ENCODE results near the gene CYB5A. TPM values are rescaled to one million over a fixed set of nuclear protein-coding genes. Genes with fewer than 3 reads are reported as not detected.
A peak's percentile ranks its signal among the peaks of the same experiment; 100 is the strongest.

CYB5A gene
- total RNA-seq, 1 donor from 2014 or later: 36.8 TPM

DNA sequence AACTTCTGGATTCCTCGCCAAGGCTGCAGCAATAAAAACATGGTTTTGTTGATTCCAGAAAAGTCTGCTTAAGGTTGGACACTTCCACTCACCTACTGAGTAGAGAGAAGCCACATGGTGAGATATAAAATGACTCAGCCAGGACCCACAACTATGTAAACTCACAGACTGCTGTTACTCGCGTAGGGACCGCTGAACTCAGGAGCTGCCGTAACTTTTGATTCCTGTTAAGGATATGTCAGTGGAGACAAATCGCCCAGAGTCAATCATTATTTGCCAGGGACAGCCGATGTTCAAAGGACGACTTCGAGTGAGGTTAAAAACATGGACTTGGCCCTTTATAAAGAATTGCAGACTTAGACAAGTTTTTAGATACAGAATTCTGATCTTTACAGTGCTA lies 25.6 kb downstream of the CYB5A start:
- peaks cover 5% of the 10 kb centered on the region for H3K36me3 Mint-ChIP-seq (ENCODE audit: low read depth)
- intact Hi-C loops (cut with micrococcal nuclease): no loop called here
- no peak for DNase-seq (ENCODE audit: low spot score)
- H3K27ac Mint-ChIP-seq: no peak overlapping the region
- no peaks in the 10 kb centered on the region for H3K27me3 Mint-ChIP-seq (ENCODE audit: low read depth)
- H3K9me3 Mint-ChIP-seq: no peaks in the 10 kb centered on the region
- H3K4me1 Mint-ChIP-seq (ENCODE audit: low read depth): peaks cover 5% of the 10 kb centered on the region
- no peak overlapping the region for H3K4me3 Mint-ChIP-seq (ENCODE audit: low read depth)

DNA sequence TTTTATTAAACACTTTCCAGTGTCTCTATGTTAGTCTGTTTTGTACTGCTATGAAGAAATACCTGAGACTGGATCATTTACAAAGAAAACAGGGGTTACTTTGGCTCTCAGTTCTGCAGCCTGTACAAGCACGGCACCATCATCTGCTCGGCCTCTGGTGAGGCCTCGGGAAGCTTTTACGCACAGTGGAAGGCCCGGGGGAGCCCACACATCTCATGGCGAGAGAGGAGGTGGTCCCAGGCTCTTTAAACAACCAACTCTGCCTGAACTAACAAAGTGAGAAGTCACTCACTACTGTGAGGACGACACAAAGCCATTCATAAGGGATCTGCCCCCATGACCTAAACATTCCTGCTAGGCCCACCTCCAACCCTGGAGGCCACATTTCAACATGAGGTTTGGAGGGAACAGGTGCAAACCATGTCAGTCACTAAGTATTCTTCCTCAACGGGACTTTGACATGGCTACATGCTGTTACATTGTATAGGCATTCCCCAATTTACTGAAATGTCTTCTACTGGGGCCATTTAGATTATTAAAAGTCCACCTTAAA lies 26.1 kb downstream of the CYB5A start:
- Mint-ChIP-seq H3K4me1 (ENCODE audit: low read depth) (peaks cover 5% of the 10 kb centered on the region), H3K27ac (no peak overlapping the region), H3K4me3 (ENCODE audit: low read depth) (no peak overlapping the region), H3K36me3 (ENCODE audit: low read depth) (peaks cover 5% of the 10 kb centered on the region), H3K27me3 (ENCODE audit: low read depth) (no peaks in the 10 kb centered on the region), H3K9me3 (no peaks in the 10 kb centered on the region)
- DNase-seq (ENCODE audit: low spot score): no peak
- intact Hi-C loops (cut with micrococcal nuclease): no loop called here

DNA sequence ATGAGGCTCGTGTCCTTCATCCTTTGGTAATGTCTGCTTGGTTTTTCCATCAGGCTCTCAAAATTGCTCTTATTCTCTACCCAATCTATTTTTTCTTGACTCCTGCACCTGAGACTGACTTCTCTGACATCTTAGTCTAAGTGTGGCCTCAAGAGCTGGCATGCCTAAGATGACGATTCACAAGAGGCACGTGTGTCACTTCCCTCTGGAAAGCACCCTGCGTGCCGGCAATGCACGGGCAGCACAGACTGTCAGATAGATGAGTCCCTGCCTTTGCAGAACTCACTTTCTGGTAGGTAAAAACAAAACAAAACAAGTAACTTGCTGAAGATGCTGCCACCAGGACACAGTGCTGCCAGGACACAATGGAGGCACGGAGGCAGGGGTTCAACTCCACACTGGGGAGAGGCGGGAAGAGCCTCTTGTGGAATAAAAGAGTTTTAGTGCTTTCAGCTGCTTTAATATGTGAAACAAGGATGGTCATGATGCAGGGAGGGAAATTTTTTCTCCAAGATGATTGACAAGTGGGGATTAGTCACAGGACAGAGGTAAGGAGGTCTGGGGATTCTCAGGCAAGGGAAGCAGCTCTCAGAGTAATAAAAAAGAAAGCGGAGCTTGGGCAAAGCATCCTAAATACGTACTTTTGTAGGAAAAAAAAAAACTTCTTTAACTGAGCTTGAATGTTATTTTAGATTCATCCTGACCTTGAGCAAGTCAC lies 27.3 kb downstream of the CYB5A start:
- Mint-ChIP-seq H3K4me1 (ENCODE audit: low read depth) (peaks cover 5% of the 10 kb centered on the region), H3K4me3 (ENCODE audit: low read depth) (no peak overlapping the region), H3K27me3 (ENCODE audit: low read depth) (no peaks in the 10 kb centered on the region), H3K9me3 (no peaks in the 10 kb centered on the region), H3K36me3 (ENCODE audit: low read depth) (peaks cover 5% of the 10 kb centered on the region), H3K27ac (peak overlapping the region; percentile 40)
- intact Hi-C loops (cut with micrococcal nuclease): no loop called here
- no peak for DNase-seq (ENCODE audit: low spot score)

DNA sequence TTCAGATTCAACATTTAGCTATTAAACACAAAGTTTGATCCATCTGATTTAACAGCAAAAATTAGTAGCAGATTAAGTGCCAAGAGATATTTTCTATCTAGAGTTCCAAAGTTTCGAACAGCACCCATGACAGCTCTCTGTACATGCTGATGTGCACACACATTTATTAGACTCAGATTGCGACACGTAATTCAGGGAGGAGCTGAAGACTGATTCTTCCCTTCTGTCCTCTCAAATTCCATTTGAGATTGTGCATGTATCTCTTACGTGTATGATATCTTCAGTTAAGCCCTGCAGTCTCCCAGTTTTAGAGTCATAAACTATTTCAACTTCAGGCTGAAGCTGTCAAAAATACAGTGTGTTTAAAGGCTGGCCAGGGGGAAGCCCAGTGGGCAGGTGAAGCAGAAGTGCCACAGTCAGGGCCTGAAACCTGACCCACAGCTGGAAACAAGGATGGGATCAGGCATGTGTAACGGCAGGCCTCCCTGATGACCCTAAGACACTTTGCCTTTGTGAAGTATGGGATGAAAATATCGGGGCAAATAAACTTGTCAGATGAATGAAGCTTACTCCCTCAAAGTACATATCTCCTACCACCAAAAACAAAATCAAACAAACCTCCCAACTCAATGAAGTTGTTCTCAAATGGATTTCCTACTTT lies 30.6 kb downstream of the CYB5A start:
- H3K4me1 Mint-ChIP-seq (ENCODE audit: low read depth): peaks cover 5% of the 10 kb centered on the region
- H3K27ac Mint-ChIP-seq: no peak overlapping the region
- H3K36me3 Mint-ChIP-seq (ENCODE audit: low read depth): peaks cover 5% of the 10 kb centered on the region
- no peaks in the 10 kb centered on the region for H3K27me3 Mint-ChIP-seq (ENCODE audit: low read depth)
- no peaks in the 10 kb centered on the region for H3K9me3 Mint-ChIP-seq
- no peak overlapping the region for H3K4me3 Mint-ChIP-seq (ENCODE audit: low read depth)
- DNase-seq (ENCODE audit: low spot score): no peak
- intact Hi-C loops (cut with micrococcal nuclease): no loop called here

DNA sequence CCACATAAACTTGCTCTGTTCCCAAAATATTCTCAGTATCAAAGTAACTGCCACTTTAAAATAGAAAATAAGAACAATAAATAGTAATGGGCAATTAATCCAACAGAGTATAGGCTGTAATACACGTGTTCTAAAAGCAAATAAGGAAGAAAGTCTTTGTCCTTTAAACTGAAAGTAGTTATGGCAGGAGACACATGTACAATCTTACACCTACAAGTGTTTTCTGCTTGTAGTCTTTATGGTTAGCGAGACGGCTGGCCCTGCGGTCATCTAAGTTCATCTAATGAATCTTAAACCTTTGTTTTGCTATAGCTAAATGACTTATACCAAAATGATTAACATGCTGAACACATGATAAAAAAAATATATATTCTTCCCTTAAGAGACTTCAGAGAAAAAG lies 32.4 kb downstream of the CYB5A start:
- Mint-ChIP-seq H3K36me3 (ENCODE audit: low read depth) (peaks cover 5% of the 10 kb centered on the region), H3K27ac (no peak overlapping the region), H3K27me3 (ENCODE audit: low read depth) (no peaks in the 10 kb centered on the region), H3K4me3 (ENCODE audit: low read depth) (no peak overlapping the region), H3K9me3 (no peaks in the 10 kb centered on the region), H3K4me1 (ENCODE audit: low read depth) (peaks cover 5% of the 10 kb centered on the region)
- intact Hi-C loops (cut with micrococcal nuclease): no loop called here
- no peak for DNase-seq (ENCODE audit: low spot score)

DNA sequence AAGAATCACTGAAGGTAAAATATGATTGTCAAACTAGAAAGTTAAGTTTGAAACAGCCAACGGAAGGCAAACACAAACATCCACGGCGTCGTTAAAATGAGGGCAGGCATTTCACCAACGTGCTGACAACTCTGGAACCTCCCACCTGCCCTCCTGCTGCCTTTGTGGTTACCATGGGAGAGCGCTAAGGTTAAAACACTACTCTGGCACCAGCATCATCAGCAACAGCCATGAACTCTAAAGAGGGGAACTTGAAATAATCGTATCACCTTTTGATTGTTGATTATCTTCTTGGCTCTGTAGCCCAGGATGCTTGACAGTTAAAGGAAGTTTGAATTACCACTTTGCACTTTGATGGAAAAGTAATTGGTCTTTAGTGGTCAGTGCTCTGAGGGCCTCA lies 34.7 kb downstream of the CYB5A start:
- peaks cover 8% of the 10 kb centered on the region for H3K36me3 Mint-ChIP-seq (ENCODE audit: low read depth)
- peaks cover 10% of the 10 kb centered on the region for H3K4me1 Mint-ChIP-seq (ENCODE audit: low read depth)
- H3K4me3 Mint-ChIP-seq (ENCODE audit: low read depth): no peak overlapping the region
- H3K27ac Mint-ChIP-seq: no peak overlapping the region
- intact Hi-C loops (cut with micrococcal nuclease): no loop called here
- H3K9me3 Mint-ChIP-seq: no peaks in the 10 kb centered on the region
- no peaks in the 10 kb centered on the region for H3K27me3 Mint-ChIP-seq (ENCODE audit: low read depth)
- no peak for DNase-seq (ENCODE audit: low spot score)

DNA sequence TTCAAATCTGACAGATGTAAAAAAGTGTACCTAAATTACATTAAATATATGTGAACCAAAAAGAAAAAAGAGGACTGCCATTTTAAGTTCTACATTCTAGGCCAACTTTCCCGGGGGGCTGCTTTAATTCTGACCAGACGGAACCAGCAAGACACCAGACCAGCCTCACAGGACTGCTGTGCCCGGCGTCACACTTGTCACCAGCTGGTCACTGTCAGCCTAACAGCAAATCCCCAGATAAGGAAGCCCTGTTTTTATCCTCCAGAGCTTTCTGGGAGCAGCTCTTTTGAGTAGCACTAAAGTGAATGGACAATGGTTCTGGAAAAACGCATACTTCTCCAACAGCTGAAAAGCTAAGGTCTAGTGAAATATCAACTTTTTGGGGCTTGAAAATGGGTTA lies 35.6 kb downstream of the CYB5A start:
- Mint-ChIP-seq H3K27me3 (ENCODE audit: low read depth) (no peaks in the 10 kb centered on the region), H3K4me1 (ENCODE audit: low read depth) (peaks cover 17% of the 10 kb centered on the region), H3K36me3 (ENCODE audit: low read depth) (peaks cover 5% of the 10 kb centered on the region), H3K27ac (no peak overlapping the region), H3K9me3 (no peaks in the 10 kb centered on the region), H3K4me3 (ENCODE audit: low read depth) (no peak overlapping the region)
- DNase-seq (ENCODE audit: low spot score): no peak
- intact Hi-C loops (cut with micrococcal nuclease): no loop called here

DNA sequence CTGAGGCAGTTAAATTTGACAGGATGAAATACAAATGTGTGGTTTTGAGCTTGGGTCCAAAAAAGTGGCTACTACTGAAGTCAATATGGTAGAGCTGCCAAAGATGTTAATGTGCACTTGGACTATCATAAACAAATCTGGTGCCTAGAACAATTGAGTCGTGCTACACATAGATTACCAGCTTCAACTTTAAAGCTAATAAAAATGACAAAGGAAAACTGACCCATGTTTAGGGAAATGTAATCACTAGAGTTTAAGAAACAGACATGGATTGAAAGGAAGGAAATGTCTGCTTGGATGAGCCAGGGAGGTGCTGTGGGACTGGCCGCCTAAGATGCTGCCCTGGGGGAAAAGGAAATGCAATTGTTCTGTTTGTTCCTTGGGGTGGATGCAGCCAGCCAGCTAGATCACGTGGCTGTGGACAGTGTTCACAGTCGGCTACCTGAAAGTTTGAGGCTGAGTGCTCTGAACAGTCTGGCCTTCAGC lies 36.6 kb downstream of the CYB5A start:
- Mint-ChIP-seq H3K27ac (no peak overlapping the region), H3K27me3 (ENCODE audit: low read depth) (no peaks in the 10 kb centered on the region), H3K36me3 (ENCODE audit: low read depth) (peaks cover 5% of the 10 kb centered on the region), H3K4me1 (ENCODE audit: low read depth) (peaks cover 19% of the 10 kb centered on the region), H3K4me3 (ENCODE audit: low read depth) (no peak overlapping the region), H3K9me3 (no peaks in the 10 kb centered on the region)
- DNase-seq (ENCODE audit: low spot score): no peak
- intact Hi-C loops (cut with micrococcal nuclease): no loop called here

DNA sequence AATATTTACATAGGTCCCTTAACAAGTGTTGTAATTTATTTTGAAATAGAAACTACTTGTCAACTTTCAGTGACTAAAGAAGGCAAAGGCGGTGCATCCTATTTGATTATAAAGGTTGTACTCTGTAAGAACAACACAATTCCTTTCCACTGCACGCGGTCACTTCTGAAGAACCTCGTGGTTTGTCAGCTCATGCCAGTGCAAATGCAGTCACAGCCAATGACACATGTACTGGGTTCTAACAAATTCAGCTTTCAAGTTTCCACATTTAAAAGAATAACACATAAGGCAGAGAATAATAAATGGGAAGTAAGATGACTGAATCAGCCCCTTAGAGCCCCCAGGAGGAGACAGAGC lies 39.7 kb downstream of the CYB5A start:
- intact Hi-C loops (cut with micrococcal nuclease): loop anchor here (5.0 kb wide), 1 partner anchor 40 kb away; the partner anchor contains the start of gene CYB5A
- no peak overlapping the region for H3K4me3 Mint-ChIP-seq (ENCODE audit: low read depth)
- DNase-seq (ENCODE audit: low spot score): no peak
- H3K27me3 Mint-ChIP-seq (ENCODE audit: low read depth): no peaks in the 10 kb centered on the region
- H3K27ac Mint-ChIP-seq: peak overlapping the region; percentile 78
- H3K9me3 Mint-ChIP-seq: no peaks in the 10 kb centered on the region
- peaks cover 37% of the 10 kb centered on the region for H3K4me1 Mint-ChIP-seq (ENCODE audit: low read depth)
- H3K36me3 Mint-ChIP-seq (ENCODE audit: low read depth): peaks cover 5% of the 10 kb centered on the region

DNA sequence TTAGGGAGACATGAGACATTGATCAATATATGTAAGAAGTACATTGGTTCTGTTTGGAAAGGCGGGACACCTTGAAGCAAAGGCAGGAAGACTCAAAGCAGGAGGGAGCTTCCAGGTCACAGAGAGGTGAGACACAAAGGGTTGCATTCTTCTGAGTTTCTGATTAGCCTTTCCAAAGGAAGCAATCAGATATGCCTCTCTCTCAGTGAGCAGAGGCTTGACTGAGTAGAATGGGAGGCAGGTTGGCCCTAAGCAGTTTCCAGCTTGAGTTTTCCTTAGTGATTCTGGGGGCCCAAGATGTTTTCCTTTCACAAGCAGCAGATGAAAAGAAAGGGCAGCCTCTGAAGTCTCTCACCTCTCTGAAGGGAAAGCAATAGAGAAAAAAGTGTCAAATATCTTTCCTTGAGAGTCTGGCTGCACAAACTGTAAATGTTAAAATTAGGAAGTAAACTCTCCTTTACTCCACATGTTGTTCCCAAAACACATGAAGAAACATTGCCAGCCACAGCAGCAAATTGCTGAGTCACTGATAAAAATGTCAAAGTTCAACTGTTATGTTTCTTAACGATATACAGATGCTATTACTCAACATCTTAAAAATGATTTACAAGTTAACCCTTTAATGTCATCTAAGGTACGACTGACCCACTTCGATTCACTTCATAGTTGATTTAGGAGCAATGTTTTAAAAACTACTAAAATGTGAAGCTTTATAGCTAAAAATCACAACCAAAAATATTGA lies 40.3 kb downstream of the CYB5A start:
- H3K4me3 Mint-ChIP-seq (ENCODE audit: low read depth): no peak overlapping the region
- DNase-seq (ENCODE audit: low spot score): no peak
- H3K9me3 Mint-ChIP-seq: no peaks in the 10 kb centered on the region
- peak overlapping the region; percentile 78 for H3K27ac Mint-ChIP-seq
- peaks cover 37% of the 10 kb centered on the region for H3K4me1 Mint-ChIP-seq (ENCODE audit: low read depth)
- no peaks in the 10 kb centered on the region for H3K27me3 Mint-ChIP-seq (ENCODE audit: low read depth)
- peaks cover 5% of the 10 kb centered on the region for H3K36me3 Mint-ChIP-seq (ENCODE audit: low read depth)
- intact Hi-C loops (cut with micrococcal nuclease): loop anchor here (5.0 kb wide), 1 partner anchor 41 kb away; the partner anchor contains the start of gene CYB5A

DNA sequence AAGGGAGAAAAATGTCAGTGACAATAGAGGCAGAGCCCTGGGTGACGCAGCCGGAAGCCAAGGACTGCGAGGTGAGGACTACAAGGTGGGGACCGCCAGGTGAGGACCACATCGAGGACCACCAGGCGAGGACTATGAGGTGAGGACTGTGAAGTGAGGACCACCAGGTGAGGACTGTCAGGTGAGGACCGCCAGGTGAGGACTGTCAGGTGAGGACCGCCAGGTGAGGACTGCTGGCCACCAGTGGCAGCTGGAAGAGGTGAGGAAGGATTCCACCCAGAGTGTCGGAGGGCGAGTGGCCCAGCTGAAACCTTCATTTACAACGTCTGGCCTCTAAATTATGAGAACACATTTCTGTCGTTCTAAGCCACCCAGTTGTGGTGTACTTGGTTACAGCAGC lies 41.6 kb downstream of the CYB5A start:
- Mint-ChIP-seq H3K4me1 (ENCODE audit: low read depth) (peaks cover 37% of the 10 kb centered on the region), H3K4me3 (ENCODE audit: low read depth) (no peak overlapping the region), H3K27me3 (ENCODE audit: low read depth) (no peaks in the 10 kb centered on the region)

DNA sequence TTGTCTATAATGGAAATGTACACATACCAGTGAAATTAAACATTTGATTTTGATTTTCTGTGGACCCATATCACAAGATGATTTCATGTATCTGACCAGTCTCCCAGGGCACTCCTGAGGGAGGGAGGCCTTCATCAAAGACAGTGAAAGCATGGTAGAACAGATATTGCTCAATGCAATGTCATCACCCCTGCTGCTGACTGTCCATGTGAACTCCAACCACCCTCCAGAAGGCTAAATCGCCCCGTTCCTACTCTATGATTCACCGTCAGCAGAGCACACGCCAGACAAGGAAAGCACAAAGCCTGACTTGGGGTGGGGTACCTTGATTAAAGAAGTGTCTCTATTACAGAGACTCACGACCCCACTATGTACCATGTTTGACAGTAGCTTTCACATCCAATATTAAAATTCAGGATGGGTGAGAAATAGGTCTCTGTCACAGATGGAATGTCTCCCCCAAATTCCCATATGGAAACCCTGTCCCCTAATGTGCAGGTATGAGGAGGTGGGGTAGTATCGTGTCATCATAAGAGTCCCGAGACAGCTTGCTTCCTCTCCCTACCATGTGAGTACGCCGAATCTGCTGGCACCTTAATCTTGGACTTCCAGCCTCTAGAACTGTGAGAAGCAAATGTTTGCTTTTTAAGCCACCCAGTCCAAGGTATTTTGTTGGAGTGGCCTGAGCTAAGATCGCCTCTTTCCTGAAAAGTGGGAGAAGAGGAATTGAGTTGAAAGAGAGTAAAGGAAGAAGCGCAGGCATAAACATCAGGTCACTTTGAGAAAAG lies 42.4 kb downstream of the CYB5A start:
- DNase-seq (ENCODE audit: low spot score): no peak
- peaks cover 5% of the 10 kb centered on the region for H3K36me3 Mint-ChIP-seq (ENCODE audit: low read depth)
- H3K27me3 Mint-ChIP-seq (ENCODE audit: low read depth): no peaks in the 10 kb centered on the region
- no peaks in the 10 kb centered on the region for H3K9me3 Mint-ChIP-seq
- no peak overlapping the region for H3K27ac Mint-ChIP-seq
- no peak overlapping the region for H3K4me3 Mint-ChIP-seq (ENCODE audit: low read depth)
- intact Hi-C loops (cut with micrococcal nuclease): no loop called here
- peaks cover 33% of the 10 kb centered on the region for H3K4me1 Mint-ChIP-seq (ENCODE audit: low read depth)

More for the DNA sequence above, 41.6 kb downstream of the CYB5A start:
- no peak overlapping the region for H3K27ac Mint-ChIP-seq
- no peak for DNase-seq (ENCODE audit: low spot score)
- H3K9me3 Mint-ChIP-seq: no peaks in the 10 kb centered on the region
- intact Hi-C loops (cut with micrococcal nuclease): loop anchor here (5.0 kb wide), 1 partner anchor 42 kb away; the partner anchor contains the start of gene CYB5A
- H3K36me3 Mint-ChIP-seq (ENCODE audit: low read depth): peaks cover 5% of the 10 kb centered on the region

All from activated T-helper 2 cell treated with anti-CD3 and anti-CD28 coated beads, Interferon-gamma antibody, Interleukin-2, Interleukin-4, amounts not matched to agents 10 μg/mL and 5 μg/mL and 100 μg/mL, durations not matched to agents 14 hours and 24 hours and 36 hours (primary cell).